ENCODE data around the gene SSTR5.

Gene SSTR5

DNA sequence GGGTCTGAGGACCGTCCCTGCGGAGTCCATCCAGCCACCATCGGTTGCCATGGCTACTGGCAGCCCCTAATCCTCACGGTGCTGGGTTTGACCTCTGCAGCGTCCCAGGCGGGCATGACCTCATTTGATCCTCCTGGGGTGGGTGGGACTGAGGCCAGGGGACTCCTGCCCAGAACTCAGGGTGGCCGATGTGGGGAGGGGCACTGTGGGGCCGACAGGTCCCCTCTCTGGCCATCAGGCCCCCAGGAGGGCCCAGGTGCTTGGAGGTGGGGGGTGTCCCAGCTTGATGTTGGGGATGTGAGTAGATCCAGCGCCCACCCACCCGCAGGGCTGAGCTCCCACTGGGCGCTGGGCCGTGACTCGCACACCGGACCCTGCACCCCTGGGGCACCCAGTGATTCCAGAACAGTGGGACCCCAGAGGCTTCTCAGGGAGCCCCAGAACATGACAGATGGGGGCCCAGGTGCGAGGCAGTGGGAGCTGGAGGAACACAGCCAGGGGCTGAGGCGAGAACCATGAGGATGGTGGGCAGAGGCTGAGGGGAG is 1.6 kb upstream of the SSTR5 start:
- DNase-seq (ENCODE audit: low read depth) = no peak
- TF ChIP-seq, protein P1, sequence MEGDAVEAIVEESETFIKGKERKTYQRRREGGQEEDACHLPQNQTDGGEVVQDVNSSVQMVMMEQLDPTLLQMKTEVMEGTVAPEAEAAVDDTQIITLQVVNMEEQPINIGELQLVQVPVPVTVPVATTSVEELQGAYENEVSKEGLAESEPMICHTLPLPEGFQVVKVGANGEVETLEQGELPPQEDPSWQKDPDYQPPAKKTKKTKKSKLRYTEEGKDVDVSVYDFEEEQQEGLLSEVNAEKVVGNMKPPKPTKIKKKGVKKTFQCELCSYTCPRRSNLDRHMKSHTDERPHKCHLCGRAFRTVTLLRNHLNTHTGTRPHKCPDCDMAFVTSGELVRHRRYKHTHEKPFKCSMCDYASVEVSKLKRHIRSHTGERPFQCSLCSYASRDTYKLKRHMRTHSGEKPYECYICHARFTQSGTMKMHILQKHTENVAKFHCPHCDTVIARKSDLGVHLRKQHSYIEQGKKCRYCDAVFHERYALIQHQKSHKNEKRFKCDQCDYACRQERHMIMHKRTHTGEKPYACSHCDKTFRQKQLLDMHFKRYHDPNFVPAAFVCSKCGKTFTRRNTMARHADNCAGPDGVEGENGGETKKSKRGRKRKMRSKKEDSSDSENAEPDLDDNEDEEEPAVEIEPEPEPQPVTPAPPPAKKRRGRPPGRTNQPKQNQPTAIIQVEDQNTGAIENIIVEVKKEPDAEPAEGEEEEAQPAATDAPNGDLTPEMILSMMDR (IDR thresholded peaks at IDR 0.05; ENCODE audit: low read length, missing control alignments) = no peak
- no peak overlapping the region for H3K4me3 ChIP-seq (replicated peaks; ENCODE audit: low read depth, low read length)

DNA sequence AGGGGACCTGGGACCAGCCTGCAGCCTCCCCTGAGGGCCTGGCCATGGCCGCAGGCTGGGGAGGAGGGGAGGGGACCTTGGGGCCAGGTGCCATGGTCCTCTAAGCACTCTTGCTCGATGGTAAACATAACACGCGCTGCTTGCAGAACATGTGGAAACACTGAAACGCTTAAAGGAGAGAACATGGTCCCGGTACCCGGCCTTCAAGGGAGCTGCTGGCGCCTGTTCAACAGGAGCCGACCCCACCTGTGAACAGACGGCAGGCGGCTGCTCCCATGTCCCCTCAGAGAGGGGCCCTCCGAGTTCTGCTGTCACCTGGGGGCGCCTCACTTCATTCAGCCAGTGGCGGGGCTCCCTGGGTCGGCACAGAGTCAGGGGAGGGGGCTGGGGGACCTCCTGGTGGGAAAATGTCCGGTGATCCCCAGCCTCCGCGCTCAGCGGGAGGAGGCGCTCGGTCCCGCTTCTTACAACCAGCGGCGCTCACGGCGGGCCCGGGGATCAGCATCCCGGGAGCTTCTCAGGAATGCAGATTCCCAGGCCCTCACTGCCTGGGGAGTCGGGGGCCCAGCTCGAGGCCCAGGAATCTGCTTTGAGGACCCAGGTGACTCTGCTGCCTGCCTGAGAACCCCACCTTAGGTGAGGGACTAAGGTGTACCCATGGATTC is 854 bp upstream of the SSTR5 start:
- H3K4me3 ChIP-seq (replicated peaks; ENCODE audit: low read depth, low read length) = no peak overlapping the region
- no peak for DNase-seq (ENCODE audit: low read depth)
- TF ChIP-seq, protein P1 (IDR thresholded peaks at IDR 0.05; ENCODE audit: low read length, missing control alignments) = no peak

DNA sequence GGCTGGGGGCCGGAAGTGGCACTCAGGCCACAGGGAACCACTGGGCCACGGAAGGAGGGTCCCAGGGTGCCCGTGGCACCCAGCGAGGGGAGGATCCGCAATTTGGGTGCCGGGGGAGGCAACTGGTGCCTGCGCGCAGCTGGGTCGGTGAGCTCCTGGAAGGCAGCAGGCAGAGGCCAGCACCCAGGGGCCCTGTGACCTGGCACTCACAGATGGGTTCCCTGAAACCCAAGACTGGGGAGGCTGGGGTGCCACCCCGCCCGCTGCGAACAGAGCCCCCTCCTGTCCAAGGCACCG is 663 bp downstream of the SSTR5 start:
- TF ChIP-seq, protein P1 (IDR thresholded peaks at IDR 0.05; ENCODE audit: low read length, missing control alignments) = no peak
- no peak for DNase-seq (ENCODE audit: low read depth)

DNA sequence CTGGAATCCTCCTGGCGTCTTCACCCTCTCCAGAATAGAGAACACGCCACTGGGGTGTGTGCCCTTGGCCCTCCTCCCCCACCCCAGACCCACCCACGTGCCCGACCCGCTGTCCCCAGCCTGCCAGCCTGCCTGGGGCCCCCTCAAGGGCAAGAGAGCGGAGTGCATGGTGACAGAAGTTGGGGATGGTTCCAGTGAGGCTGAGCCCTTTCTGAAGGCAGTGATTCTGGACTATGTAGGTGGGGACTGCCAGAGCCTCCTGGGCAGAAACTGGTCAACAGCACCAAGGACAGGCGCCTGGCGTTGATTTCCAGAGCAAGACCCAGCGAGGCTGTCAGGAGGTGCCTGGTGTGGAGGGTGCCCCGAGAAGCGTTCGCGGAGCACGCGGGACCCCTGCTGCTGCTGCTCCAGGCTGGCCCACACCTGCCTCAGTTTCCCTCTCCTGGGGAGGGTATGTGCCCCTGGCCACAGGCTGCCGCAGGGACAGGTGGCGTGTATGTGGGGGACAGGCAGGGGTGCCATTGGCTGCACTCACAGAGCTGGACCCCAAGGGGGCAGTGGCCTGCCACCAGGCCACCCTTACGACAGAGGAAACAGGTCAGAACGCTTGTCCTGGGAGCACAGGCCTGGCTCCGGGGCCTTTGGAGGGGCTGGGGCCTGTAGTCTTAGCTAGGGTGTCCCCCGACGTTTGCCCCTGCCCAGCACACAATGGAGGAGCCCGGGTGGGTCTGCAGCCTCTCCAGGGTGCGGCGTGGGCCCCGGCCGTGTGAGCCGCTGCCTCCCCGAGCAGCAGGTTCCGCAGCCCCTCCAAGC is 1.2 kb downstream of the SSTR5 start:
- DNase-seq (ENCODE audit: low read depth) = no peak
- TF ChIP-seq, protein P1 (IDR thresholded peaks at IDR 0.05; ENCODE audit: low read length, missing control alignments) = no peak
- H3K4me3 ChIP-seq (replicated peaks; ENCODE audit: low read depth, low read length) = no peak overlapping the region

More for the DNA sequence above, 663 bp downstream of the SSTR5 start:
- H3K4me3 ChIP-seq (replicated peaks; ENCODE audit: low read depth, low read length) = no peak overlapping the region

DNA sequence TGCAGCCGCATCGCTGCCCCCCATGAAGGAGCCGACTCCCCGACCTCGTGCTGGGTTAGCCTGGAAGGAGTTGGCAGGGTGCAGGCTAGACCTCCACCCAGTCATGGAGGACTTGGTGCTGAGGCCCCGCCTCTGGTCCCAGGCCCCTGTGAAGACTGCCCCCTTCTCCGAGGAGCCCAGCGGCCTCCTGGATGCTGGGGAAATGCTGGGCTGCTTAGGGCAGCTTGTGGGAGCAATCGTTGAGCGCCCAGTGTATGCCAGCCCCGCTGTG is 1.8 kb downstream of the SSTR5 start:
- TF ChIP-seq, protein P1 (IDR thresholded peaks at IDR 0.05; ENCODE audit: low read length, missing control alignments) = no peak
- DNase-seq (ENCODE audit: low read depth) = no peak

DNA sequence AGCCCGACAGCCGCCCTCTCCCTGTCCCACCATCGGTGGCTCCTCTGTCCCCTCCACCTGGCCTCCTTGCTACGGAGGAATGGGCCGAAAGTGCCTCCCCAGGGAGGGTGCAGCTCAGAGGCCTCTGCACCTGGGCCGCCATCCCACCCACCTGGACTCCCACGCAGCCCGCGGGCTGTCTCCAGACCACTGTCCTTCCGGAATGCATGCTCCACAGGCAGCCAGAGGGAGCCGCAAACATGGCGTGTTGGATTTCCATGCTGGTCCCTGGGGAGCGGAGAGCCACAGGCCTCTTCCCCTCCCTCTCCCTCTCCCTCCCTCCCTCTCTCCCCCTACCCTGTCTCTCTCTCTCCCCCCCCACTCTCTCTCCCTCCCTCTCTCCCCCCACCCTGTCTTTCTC is 3.0 kb downstream of the SSTR5 start:
- TF ChIP-seq, protein P1 (IDR thresholded peaks at IDR 0.05; ENCODE audit: low read length, missing control alignments) = no peak
- no peak for DNase-seq (ENCODE audit: low read depth)
- H3K4me3 ChIP-seq (replicated peaks; ENCODE audit: low read depth, low read length) = no peak overlapping the region

More for the DNA sequence above, 1.8 kb downstream of the SSTR5 start:
- H3K4me3 ChIP-seq (replicated peaks; ENCODE audit: low read depth, low read length) = no peak overlapping the region
